Measurements from ENCODE around the gene RBKS.

Gene RBKS

GRCh38 chr2:27907547-27907946 lies 17.4 kb upstream of the RBKS start:
- no peak for TF ChIP-seq CTCF (IDR thresholded peaks at IDR 0.05; ENCODE audit: control insufficient read depth, extremely low read depth, insufficient read depth)
- DNase-seq (ENCODE audit: low read depth) = no peak
- no peak overlapping the region for H3K4me3 ChIP-seq (ENCODE audit: low read depth, low read length)

- no peak for DNase-seq (ENCODE audit: low read depth)
- TF ChIP-seq CTCF (IDR thresholded peaks at IDR 0.05; ENCODE audit: control insufficient read depth, extremely low read depth, insufficient read depth) = no peak
- no peak overlapping the region for H3K4me3 ChIP-seq (ENCODE audit: low read depth, low read length)
These were observed 15.9 kb upstream of the RBKS start for GRCh38 chr2:27906074-27906473.

GRCh38 chr2:27904405-27904665 lies 14.1 kb upstream of the RBKS start:
- no peak overlapping the region for H3K4me3 ChIP-seq (ENCODE audit: low read depth, low read length)
- no peak for DNase-seq (ENCODE audit: low read depth)
- no peak for TF ChIP-seq CTCF (IDR thresholded peaks at IDR 0.05; ENCODE audit: control insufficient read depth, extremely low read depth, insufficient read depth)

DNA sequence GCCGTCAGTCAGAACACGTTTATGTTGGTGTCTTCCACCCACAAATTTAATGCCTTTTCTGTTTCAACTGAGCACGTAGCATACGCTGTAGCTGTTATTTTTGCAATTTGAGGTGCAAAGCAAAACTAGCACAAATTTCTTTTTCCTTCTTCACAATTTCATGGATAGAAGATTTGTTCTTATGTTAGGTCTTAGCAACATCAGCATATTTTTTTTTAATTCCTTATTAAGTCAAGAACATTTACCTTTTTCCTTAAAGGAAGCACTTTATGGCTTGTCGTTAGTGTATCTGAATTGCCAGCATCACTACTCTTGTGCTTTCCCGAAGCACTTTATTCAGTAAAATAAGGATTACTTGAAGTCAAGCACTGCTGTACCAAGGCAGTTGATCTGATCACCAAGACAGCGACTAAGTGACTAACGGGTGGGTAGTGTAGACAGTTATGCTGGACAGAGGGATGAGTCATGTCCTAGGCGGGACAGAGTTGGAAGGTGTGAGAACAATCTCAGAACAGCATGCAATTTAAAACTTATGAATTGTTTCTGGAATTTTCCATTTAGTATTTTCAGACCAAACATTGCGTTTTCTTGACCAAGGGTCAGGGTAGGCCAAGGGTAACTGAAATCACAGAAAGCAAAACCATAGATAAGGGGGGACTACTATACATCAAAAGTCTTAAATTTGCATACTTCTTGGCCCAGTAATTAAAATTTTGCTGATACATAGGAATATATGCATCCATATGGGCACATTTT lies 13.6 kb upstream of the RBKS start:
- H3K4me3 ChIP-seq (ENCODE audit: low read depth, low read length) = no peak overlapping the region
- no peak for TF ChIP-seq CTCF (IDR thresholded peaks at IDR 0.05; ENCODE audit: control insufficient read depth, extremely low read depth, insufficient read depth)
- no peak for DNase-seq (ENCODE audit: low read depth)

DNA sequence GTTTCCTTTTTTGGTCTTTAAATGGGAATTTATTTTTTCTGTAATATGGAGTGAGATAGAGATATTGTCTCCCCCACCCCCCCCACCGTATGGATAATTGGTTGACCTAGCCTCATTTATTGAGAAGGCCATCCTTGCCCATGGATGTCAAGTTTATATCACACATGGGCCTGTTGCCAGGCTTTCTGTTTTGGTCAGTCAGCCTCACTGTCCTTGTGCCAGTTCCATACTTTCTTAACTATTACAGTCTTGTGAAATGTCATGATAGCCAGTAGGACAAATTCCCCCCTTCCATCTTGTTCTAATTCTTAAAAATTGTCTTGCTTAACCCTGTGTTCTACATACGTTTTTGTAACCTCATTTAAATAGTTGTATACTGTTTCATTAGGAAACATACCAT lies 12.8 kb upstream of the RBKS start:
- TF ChIP-seq CTCF (IDR thresholded peaks at IDR 0.05; ENCODE audit: control insufficient read depth, extremely low read depth, insufficient read depth) = no peak
- H3K4me3 ChIP-seq (ENCODE audit: low read depth, low read length) = no peak overlapping the region
- DNase-seq (ENCODE audit: low read depth) = no peak

GRCh38 chr2:27902098-27902497 lies 11.9 kb upstream of the RBKS start:
- no peak for DNase-seq (ENCODE audit: low read depth)

More at GRCh38 chr2:27902098-27902497, 11.9 kb upstream of the RBKS start:
- H3K4me3 ChIP-seq (ENCODE audit: low read depth, low read length) = no peak overlapping the region
- TF ChIP-seq CTCF (IDR thresholded peaks at IDR 0.05; ENCODE audit: control insufficient read depth, extremely low read depth, insufficient read depth) = no peak
